Measurements from ENCODE around the gene IL1RAPL1. TPM values are rescaled to one million over a fixed set of nuclear protein-coding genes. Genes with fewer than 3 reads are reported as not detected.

Gene IL1RAPL1
- total RNA-seq, 3 donors from 2014 or later: 0.16 to 0.44 TPM; not detected in 1

DNA sequence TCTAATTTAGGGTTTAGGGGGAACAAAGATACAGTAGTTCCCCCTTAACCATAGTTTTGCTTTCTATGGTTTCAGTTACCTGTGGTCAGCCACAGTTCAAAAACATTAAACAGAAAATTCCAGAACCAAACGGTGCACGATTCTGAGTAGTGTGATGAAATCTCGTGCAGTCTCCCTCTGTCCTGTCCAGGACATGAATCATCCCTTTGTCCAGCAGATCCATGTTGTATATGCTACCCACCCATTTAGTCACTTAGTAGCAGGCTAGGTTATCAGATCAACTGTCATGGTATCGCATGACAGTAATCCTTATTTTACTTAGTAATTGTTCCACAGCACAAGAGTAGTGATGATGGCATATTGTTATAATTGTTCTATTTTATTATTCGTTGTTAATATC lies 556.1 kb downstream of the IL1RAPL1 start:
- no peaks in the 10 kb centered on the region for H3K9me3 ChIP-seq
- intact Hi-C loops (cut with DNase I; ENCODE audit: low total_unique reads): no loop called here
- H3K27ac ChIP-seq: no peak overlapping the region
- H3K4me1 ChIP-seq: no peaks in the 10 kb centered on the region
- no peak for DNase-seq (ENCODE audit: low spot score in 2 of 2)
- no peaks in the 10 kb centered on the region for H3K36me3 ChIP-seq
- no peaks in the 10 kb centered on the region for H3K27me3 ChIP-seq
- no peak overlapping the region for H3K4me3 ChIP-seq
- TF ChIP-seq POLR2AphosphoS5 (IDR thresholded peaks at IDR 0.05): no peak
- TF ChIP-seq, protein P1, sequence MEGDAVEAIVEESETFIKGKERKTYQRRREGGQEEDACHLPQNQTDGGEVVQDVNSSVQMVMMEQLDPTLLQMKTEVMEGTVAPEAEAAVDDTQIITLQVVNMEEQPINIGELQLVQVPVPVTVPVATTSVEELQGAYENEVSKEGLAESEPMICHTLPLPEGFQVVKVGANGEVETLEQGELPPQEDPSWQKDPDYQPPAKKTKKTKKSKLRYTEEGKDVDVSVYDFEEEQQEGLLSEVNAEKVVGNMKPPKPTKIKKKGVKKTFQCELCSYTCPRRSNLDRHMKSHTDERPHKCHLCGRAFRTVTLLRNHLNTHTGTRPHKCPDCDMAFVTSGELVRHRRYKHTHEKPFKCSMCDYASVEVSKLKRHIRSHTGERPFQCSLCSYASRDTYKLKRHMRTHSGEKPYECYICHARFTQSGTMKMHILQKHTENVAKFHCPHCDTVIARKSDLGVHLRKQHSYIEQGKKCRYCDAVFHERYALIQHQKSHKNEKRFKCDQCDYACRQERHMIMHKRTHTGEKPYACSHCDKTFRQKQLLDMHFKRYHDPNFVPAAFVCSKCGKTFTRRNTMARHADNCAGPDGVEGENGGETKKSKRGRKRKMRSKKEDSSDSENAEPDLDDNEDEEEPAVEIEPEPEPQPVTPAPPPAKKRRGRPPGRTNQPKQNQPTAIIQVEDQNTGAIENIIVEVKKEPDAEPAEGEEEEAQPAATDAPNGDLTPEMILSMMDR (IDR thresholded peaks at IDR 0.05): no peak
- TF ChIP-seq POLR2A (IDR thresholded peaks at IDR 0.05): no peak

DNA sequence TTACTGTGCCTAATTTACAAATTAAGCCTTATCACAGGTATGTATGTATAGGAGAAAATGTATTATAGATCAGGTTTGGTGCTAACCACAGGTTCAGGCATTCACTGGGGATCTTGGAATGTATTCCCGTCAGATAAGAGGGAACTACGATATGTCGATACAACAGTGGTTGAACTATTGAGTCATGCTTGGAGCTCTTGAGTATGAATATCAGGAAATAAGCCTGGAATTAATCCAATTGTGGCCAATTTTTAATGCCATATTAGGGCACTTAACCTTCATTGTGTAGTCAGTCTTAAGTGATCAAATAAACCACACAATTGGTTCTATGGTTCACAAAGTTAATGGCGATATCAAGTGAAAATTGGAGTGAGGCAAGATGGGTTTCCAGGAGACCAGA lies 556.5 kb downstream of the IL1RAPL1 start:
- no peak overlapping the region for H3K4me3 ChIP-seq
- no peak for DNase-seq (ENCODE audit: low spot score in 2 of 2)
- H3K9me3 ChIP-seq: no peaks in the 10 kb centered on the region
- H3K36me3 ChIP-seq: no peaks in the 10 kb centered on the region
- no peaks in the 10 kb centered on the region for H3K27me3 ChIP-seq
- H3K4me1 ChIP-seq: no peaks in the 10 kb centered on the region
- H3K27ac ChIP-seq: no peak overlapping the region
- intact Hi-C loops (cut with DNase I; ENCODE audit: low total_unique reads): no loop called here
- TF ChIP-seq, protein P1 (IDR thresholded peaks at IDR 0.05): no peak
- no peak for TF ChIP-seq POLR2A (IDR thresholded peaks at IDR 0.05)

- no peak for DNase-seq (ENCODE audit: low spot score in 2 of 2)
- Histone ChIP-seq H3K4me3 (no peak overlapping the region), H3K27ac (no peak overlapping the region), H3K36me3 (no peaks in the 10 kb centered on the region), H3K9me3 (no peaks in the 10 kb centered on the region), H3K4me1 (no peaks in the 10 kb centered on the region), H3K27me3 (no peaks in the 10 kb centered on the region)
- intact Hi-C loops (cut with DNase I; ENCODE audit: low total_unique reads): no loop called here
- no peak for TF ChIP-seq POLR2A (IDR thresholded peaks at IDR 0.05)
- no peak for TF ChIP-seq POLR2AphosphoS5 (IDR thresholded peaks at IDR 0.05)
- TF ChIP-seq, protein P1 (IDR thresholded peaks at IDR 0.05): no peak
Observed at GRCh38 chrX:29145316-29145715, 558.1 kb downstream of the IL1RAPL1 start.

DNA sequence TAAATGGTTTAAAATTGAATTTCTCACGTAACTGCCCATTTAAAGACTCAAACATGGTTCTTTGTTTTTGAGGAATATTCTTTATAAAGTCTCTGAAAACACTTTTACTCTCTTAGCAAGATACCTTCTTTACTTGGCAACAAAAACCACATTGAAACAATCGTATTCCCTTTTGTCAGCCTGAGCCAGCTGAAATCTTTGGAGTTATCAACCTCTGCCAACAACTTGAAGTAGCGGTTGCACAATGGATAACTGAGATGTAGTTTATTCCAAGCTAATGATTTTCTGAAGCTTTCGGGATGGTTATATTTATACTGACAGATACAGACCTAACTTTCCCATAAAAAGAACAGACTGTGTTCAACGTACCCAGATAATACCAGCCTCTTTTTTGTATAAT lies 561.3 kb downstream of the IL1RAPL1 start:
- DNase-seq (ENCODE audit: low spot score in 2 of 2): no peak
- Histone ChIP-seq H3K4me1 (no peaks in the 10 kb centered on the region), H3K27ac (no peak overlapping the region), H3K27me3 (peaks cover 0 to 4% of the 10 kb centered on the region in 2 donors), H3K36me3 (no peaks in the 10 kb centered on the region), H3K9me3 (no peaks in the 10 kb centered on the region), H3K4me3 (no peak overlapping the region)
- intact Hi-C loops (cut with DNase I; ENCODE audit: low total_unique reads): no loop called here
- TF ChIP-seq, protein P1 (IDR thresholded peaks at IDR 0.05): no peak
- TF ChIP-seq POLR2A (IDR thresholded peaks at IDR 0.05) (no peak), POLR2AphosphoS5 (IDR thresholded peaks at IDR 0.05) (no peak)

- no peaks in the 10 kb centered on the region for H3K9me3 ChIP-seq
Observed at GRCh38 chrX:29155286-29155685, 568.0 kb downstream of the IL1RAPL1 start.

More at GRCh38 chrX:29155286-29155685, 568.0 kb downstream of the IL1RAPL1 start:
- Histone ChIP-seq H3K4me1 (no peaks in the 10 kb centered on the region), H3K27me3 (peaks cover 2 to 4% of the 10 kb centered on the region in 2 donors), H3K4me3 (no peak overlapping the region), H3K36me3 (no peaks in the 10 kb centered on the region), H3K27ac (no peak overlapping the region)
- TF ChIP-seq, protein P1 (IDR thresholded peaks at IDR 0.05): no peak
- no peak for TF ChIP-seq POLR2A (IDR thresholded peaks at IDR 0.05)
- no peak for TF ChIP-seq POLR2AphosphoS5 (IDR thresholded peaks at IDR 0.05)
- no peak for DNase-seq (ENCODE audit: low spot score in 2 of 2)
- intact Hi-C loops (cut with DNase I; ENCODE audit: low total_unique reads): no loop called here

Data from breast epithelium (tissue), 4 donors.